Heart left ventricle (tissue), 16 donors: ENCODE measurements around the gene RPP40. TPM values are rescaled to one million over a fixed set of nuclear protein-coding genes. Genes with fewer than 3 reads are reported as not detected.

ENCODE experiments used
- ATAC-seq, 4 donors: fragments of 200-7000 bp; cut with Tn5 transposase; one replicate each; pipeline ENCODE4 v1.9.1; 2020 to 2022; ENCODE audit warnings: moderate library complexity in 4 of 4, mild to moderate bottlenecking in 3 of 4, moderate number of reproducible peaks in 1 of 4
- DNase-seq, 5 donors: peaks; one replicate each; pipeline ENCODE4 v3.0.0-alpha.2; 2020
- H3K27ac ChIP-seq, 12 donors: fragments of 200-600 bp; sonication (generic) in 4 of 12; one replicate each; pipeline versions ENCODE4 v1.5.0 to v1.8.0; 2016 to 2022; ENCODE audit warnings: mild to moderate bottlenecking in 2 of 12
- H3K27me3 ChIP-seq, 9 donors: fragments of 200-600 bp; sonication (generic) in 2 of 9; one replicate each; pipeline versions ENCODE4 v1.5.1 to v1.8.0; 2016 to 2022; ENCODE audit warnings: mild to moderate bottlenecking in 3 of 9
- H3K36me3 ChIP-seq, 9 donors: fragments of 200-600 bp; sonication (generic) in 2 of 9; one replicate each; pipeline versions ENCODE4 v1.5.0 to v1.8.0; 2018 to 2022; ENCODE audit warnings: mild to moderate bottlenecking in 2 of 9
- H3K4me1 ChIP-seq, 12 donors: fragments of 200-600 bp; sonication (generic) in 4 of 12; one replicate each; pipeline versions ENCODE4 v1.5.0 to v1.8.0; 2016 to 2022; ENCODE audit warnings: mild to moderate bottlenecking in 3 of 12
- H3K4me3 ChIP-seq, 12 donors: fragments of 200-600 bp; sonication (generic) in 4 of 12; one replicate each; pipeline versions ENCODE4 v1.5.0 to v1.8.0; 2017 to 2022; ENCODE audit warnings: mild to moderate bottlenecking in 9 of 12, moderate library complexity in 4 of 12
- H3K9me3 ChIP-seq, 12 donors: fragments of 200-600 bp; sonication (generic) in 4 of 12; one replicate each; pipeline versions ENCODE4 v1.5.0 to v1.8.0; 2016 to 2022; ENCODE audit warnings: mild to moderate bottlenecking in 1 of 12
- CTCF ChIP-seq, 12 donors: fragments of 200-600 bp; sonication (generic) in 4 of 12; IDR thresholded peaks; one replicate each; pipeline versions ENCODE4 v1.5.0 to v1.8.0; 2018 to 2022; ENCODE audit warnings: antibody characterized with exemption in 12 of 12, mild to moderate bottlenecking in 5 of 12
- POLR2A ChIP-seq, 2 donors: fragments of 450-650 bp; IDR thresholded peaks; one replicate each; pipeline ENCODE4 v1.6.1; 2017; ENCODE audit warnings: antibody characterized with exemption in 2 of 2, mild to moderate bottlenecking in 2 of 2, moderate library complexity in 2 of 2
- WGBS, 4 donors: extraction: QIAGEN DNeasy Blood & Tissue Kit in 2 of 4; methylation state at CpG; one replicate each; pipeline versions ENCODE4 v1.1.5 to v1.1.7; 2013 to 2018; 5-methylcytosine and 5-hydroxymethylcytosine counted together
- intact Hi-C, 10 donors: fragments of 100-400 bp; cut with DNase I; formaldehyde crosslinking; loops; one replicate each; pipeline versions ENCODE4 v1.11.1 to v1.14.2; 2022
- polyA plus RNA-seq, 2 donors: library from polyadenylated mRNA; stranded (reverse); fragments of 200-250 nt; gene quantifications; one replicate each; pipeline ENCODE4 v1.2.3, GENCODE V29; 2013
- total RNA-seq, 9 donors: library from RNA; depleted of rRNA in 2 of 9; stranded (reverse); fragments of >200 nt in 2 of 9; fragmentation: NEBNext Ultra II Directional in 3 of 9; extraction: Animal tissue kit (Norgen Biotek cat#: 25700) in 3 of 9; gene quantifications; one replicate each; pipeline versions ENCODE4 v1.1.0 to v1.2.4, GENCODE V29; 2016 to 2023
- donor health status: ischemic (EF 13 %, LVEDD 7.1; RV severe dilation, severe dysfunction).
- donor health status: healthy with polysubstance abuse.
- donor health status: DM: no; HTN: yes; CAD: no.
- donor health status: DM: no; HTN: no; CAD: no.
- donor health status: ischemic (EF 25% LVEDD 6.9; RV normal size, moderate dysfunction).
- donor health status: ischemic (EF 25% LVEDD 5.7; RV mildly dilated, moderate dysfunction).
- donor health status: healthy.
- donor health status: DM: yes; HTN: yes; CAD: no.
- donor health status: ischemic (EF 35%, LVEDD 5.7; RV mildly dilated, moderate dysfunction).
- donor health status: nonischemic (EF 11% LVEDD 7.7; RV severe dilation, severe dysfunction).
- donor health status: DM: yes; HTN: yes; CAD: no.
- donor health status: PGD.
- donor health status: ischemic (EF 29% LVEDD 5.4; RV normal size, mild dysfunction).
- donor health status: nonischemic (EF 23%, LVEDD 6.1; RV moderate dilation, normal function).

Gene RPP40
- total and polyA plus RNA-seq, 11 donors: 1.8 to 13.7 (median 3.6) TPM

- Histone ChIP-seq H3K27ac (no peak overlapping the region), H3K36me3 (no peaks in the 10 kb centered on the region), H3K4me3 (no peak overlapping the region), H3K4me1 (peaks cover 0 to 24% (median 2%) of the 10 kb centered on the region in 12 donors), H3K9me3 (no peaks in the 10 kb centered on the region), H3K27me3 (no peaks in the 10 kb centered on the region)
- 97 to 98% (median 98%) methylated on average over 5 of the region's 5 CpGs for WGBS, 4 donors
- no peak for ATAC-seq
- no peak for DNase-seq
- intact Hi-C loops: loop anchor here in 2 of 10 donors (5.0 kb wide), 2 partner anchors 712 to 717 kb away; no protein-coding TSS in a partner anchor
- TF ChIP-seq POLR2A (IDR thresholded peaks at IDR 0.05) (no peak), CTCF (IDR thresholded peaks at IDR 0.05) (no peak)
Observed at GRCh38 chr6:5029609-5030008, 25.8 kb upstream of the RPP40 start.

GRCh38 chr6:5028921-5029320 is 25.1 kb upstream of the RPP40 start:
- WGBS, 4 donors: 87 to 93% (median 89%) methylated on average over 5 of the region's 5 CpGs
- DNase-seq: no peak
- H3K9me3 ChIP-seq: no peaks in the 10 kb centered on the region
- H3K27ac ChIP-seq: no peak overlapping the region
- H3K4me1 ChIP-seq: peaks cover 0 to 20% (median 2%) of the 10 kb centered on the region in 12 donors
- ATAC-seq: no peak
- no peak for TF ChIP-seq POLR2A (IDR thresholded peaks at IDR 0.05)
- no peak for TF ChIP-seq CTCF (IDR thresholded peaks at IDR 0.05)
- H3K36me3 ChIP-seq: no peaks in the 10 kb centered on the region
- intact Hi-C loops: loop anchor here in 1 of 10 donors (5.0 kb wide), 1 partner anchor 712 kb away; no protein-coding TSS in a partner anchor
- no peak overlapping the region for H3K4me3 ChIP-seq
- no peaks in the 10 kb centered on the region for H3K27me3 ChIP-seq

GRCh38 chr6:5028301-5028700 is 24.5 kb upstream of the RPP40 start:
- intact Hi-C loops: loop anchor here in 1 of 10 donors (5.0 kb wide), 1 partner anchor 711 kb away; no protein-coding TSS in a partner anchor
- no peak overlapping the region for H3K27ac ChIP-seq
- no peak for DNase-seq
- no peaks in the 10 kb centered on the region for H3K27me3 ChIP-seq
- ATAC-seq: no peak
- WGBS, 4 donors: 91 to 99% (median 98%) methylated on average over 7 of the region's 7 CpGs
- H3K9me3 ChIP-seq: no peaks in the 10 kb centered on the region
- H3K4me1 ChIP-seq: peaks cover 0 to 19% (median 2%) of the 10 kb centered on the region in 12 donors
- H3K36me3 ChIP-seq: no peaks in the 10 kb centered on the region
- no peak overlapping the region for H3K4me3 ChIP-seq
- TF ChIP-seq CTCF (IDR thresholded peaks at IDR 0.05) (no peak), POLR2A (IDR thresholded peaks at IDR 0.05) (no peak)

GRCh38 chr6:5025911-5026819 is 22.3 kb upstream of the RPP40 start:
- H3K4me3 ChIP-seq: peak overlapping the region; percentile 53 to 70 (median 62)
- intact Hi-C loops: loop anchor here in 2 of 10 donors (2.0 to 5.0 kb wide), 2 partner anchors 21 to 709 kb away; partner anchors contain the start of gene RPP40 (in 1 of the 2)
- no peaks in the 10 kb centered on the region for H3K9me3 ChIP-seq
- no peaks in the 10 kb centered on the region for H3K27me3 ChIP-seq
- H3K36me3 ChIP-seq: no peaks in the 10 kb centered on the region
- H3K4me1 ChIP-seq: peaks cover 0 to 17% (median 2%) of the 10 kb centered on the region in 12 donors
- ATAC-seq (peak; percentile 67 to 84 (median 77)), DNase-seq (peak; percentile 58 to 80 (median 64))
- TF ChIP-seq CTCF (IDR thresholded peaks at IDR 0.05) (peak in 6 of 12 donors; percentile 8 to 35 (median 20)), POLR2A (IDR thresholded peaks at IDR 0.05) (peak in 1 of 2 donors; percentile 12)
- peak overlapping the region in 10 of 12 donors; percentile 10 to 87 (median 64) for H3K27ac ChIP-seq
- whole genome bisulfite sequencing, 4 donors: 2 to 3% (median 2%) methylated on average over 35 of the region's 35 CpGs
